K562 treated with DMSO at 1 percent for 4 hours (cell line): ENCODE measurements around the gene CD1D. TPM values are rescaled to one million over a fixed set of nuclear protein-coding genes. Genes with fewer than 3 reads are reported as not detected.

Source experiments
- total RNA-seq: library from RNA; unstranded; fragments of 300-600 nt; gene quantifications from 2 replicates; pipeline ENCODE4 v1.2.3, GENCODE V29; 2022; ENCODE audit not compliant: insufficient read depth

Gene CD1D
- total RNA-seq = not detected in 2 replicates

DNA sequence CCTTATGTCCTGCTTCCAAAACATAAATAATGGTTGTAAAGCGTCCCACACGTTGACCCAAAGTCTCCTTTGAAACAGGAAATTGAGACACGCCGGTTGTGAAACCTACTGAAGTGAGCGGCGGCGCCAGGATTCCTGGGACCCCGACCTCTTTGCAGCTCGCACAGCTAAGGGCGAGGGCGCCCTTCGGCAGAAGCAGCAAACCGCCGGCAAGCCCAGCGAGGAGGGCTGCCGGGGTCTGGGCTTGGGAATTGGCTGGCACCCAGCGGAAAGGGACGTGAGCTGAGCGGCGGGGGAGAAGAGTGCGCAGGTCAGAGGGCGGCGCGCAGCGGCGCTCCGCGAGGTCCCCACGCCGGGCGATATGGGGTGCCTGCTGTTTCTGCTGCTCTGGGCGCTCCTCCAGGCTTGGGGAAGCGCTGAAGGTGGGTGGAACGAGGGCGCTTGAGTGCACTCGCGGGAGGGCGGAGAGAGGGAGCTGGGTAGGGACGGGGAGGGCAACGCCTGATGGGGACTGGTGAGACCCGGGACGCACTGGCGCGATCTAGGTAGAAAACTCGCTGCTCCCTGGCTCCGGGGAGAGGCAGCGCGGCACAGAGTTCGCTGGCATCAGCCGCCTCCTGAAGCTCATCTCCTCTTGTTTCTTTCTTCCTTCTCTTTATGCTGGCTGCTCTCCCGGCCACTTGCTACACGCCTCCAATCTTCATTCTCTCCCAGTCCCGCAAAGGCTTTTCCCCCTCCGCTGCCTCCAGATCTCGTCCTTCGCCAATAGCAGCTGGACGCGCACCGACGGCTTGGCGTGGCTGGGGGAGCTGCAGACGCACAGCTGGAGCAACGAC is at the start of gene CD1D:
Gene CD1D (plus strand): TSS at position 155 of the 836 bp plus-strand sequence. CDS start 207 bp downstream, at position 362.

Other genes starting within 250 kb of the CD1D start
- not detected in 2 replicates for gene KIRREL1, start 187.2 kb upstream of the CD1D start, total RNA-seq
- gene CD1A, start 73.5 kb downstream of the CD1D start, total RNA-seq = not detected in 2 replicates
- gene CD1C, start 109.0 kb downstream of the CD1D start, total RNA-seq = not detected in 2 replicates
- not detected in 2 replicates for gene CD1B, start 150.6 kb downstream of the CD1D start, total RNA-seq
- not detected in 2 replicates for gene CD1E, start 173.0 kb downstream of the CD1D start, total RNA-seq
- gene OR10T2, start 218.6 kb downstream of the CD1D start, total RNA-seq = not detected in 2 replicates
- gene OR10K2, start 245.3 kb downstream of the CD1D start, total RNA-seq = not detected in 2 replicates